ENCODE results near the gene SPINK6.

SPINK6 gene, protein sequence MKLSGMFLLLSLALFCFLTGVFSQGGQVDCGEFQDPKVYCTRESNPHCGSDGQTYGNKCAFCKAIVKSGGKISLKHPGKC

DNA sequence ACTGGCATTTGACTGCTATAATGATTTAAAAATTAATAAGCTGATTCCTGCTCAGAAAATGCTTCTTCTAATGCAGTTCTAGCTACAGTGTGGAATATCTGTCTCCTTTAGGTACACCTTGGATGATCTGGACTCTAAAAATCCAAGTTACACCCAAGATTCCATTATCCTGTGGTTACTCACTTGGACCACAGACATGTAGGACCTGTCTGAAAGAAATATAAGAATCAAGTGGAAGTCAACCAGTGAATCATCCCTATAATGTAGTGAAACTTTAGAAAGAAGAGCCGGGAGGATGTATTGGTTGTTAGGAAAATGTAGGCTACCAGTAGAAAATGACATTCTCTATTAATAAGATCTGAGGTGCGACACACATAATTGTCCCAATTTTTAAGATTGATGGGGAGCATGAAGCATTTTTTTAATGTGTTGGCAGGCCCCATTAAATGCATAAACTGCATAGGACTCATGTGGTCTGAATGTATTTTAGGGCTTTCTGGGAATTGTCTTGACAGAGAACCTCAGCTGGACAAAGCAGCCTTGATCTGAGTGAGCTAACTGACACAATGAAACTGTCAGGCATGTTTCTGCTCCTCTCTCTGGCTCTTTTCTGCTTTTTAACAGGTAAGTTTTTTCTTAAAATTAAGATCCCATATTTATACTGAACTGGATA, at the start of gene SPINK6:
Gene SPINK6 (plus strand): TSS at position 512 of the 673 bp plus-strand sequence. CDS start 55 bp downstream, at position 567.
- no peak for DNase-seq (ENCODE audit: insufficient read length, low spot score)
- no peak for FAIRE-seq

DNA sequence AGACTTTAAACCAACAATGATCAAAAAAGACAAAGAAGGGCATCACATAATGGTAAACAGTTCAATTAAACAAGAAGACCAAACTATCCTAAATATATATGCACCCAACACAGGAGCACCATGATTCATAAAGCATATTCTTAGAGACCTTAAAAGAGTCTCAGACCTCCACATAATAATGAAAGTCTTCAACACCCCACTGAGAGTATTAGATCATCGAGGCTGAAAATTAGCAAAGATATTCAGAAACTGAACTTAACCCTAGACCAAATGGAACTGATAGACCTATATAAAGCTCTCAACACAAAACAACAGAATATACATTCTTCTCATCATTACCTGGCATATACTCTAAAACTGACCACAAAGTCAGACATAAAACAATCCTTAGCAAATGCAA, 46.2 kb upstream of the SPINK6 start:
- FAIRE-seq (no peak), DNase-seq (ENCODE audit: insufficient read length, low spot score) (no peak)

DNA sequence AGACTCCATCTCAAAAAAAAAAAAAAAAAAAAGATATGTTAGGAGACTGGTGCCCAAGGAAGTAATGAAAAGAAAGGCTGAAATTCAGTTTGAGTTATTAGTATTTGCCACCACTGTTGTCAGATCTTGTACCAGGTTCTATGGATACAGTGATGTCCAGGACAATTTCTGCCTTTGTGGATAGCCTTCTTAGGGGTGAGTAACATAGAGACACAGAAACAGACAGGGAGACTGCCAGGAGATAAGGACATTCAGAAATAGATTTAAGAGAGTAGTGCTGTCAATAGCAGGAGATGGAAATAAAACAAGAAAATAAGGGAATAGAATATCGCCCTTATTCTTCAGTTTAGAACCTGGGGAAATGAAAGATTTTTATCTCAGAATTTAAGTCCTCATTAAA, 40.8 kb upstream of the SPINK6 start:
- FAIRE-seq = no peak
- no peak for DNase-seq (ENCODE audit: insufficient read length, low spot score)

DNA sequence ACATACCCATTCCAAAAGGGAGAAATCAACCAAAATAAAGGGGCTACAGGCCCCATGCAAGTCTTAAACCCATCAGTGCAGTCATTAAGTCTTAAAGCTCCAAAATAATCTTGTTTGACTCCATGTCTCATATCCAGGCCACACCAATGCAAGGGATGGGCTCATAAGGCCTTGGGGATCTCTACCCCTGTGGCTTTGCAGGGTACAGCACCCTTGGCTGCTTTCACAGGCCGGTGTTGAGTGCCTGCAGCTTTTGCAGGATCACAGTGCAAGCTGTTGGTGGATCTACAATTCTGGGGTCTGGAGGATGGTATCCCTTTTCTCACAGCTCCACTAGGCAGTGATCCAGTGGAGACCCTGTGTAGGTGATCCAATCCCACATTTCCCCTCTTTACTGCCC, 39.5 kb upstream of the SPINK6 start:
- FAIRE-seq (no peak), DNase-seq (ENCODE audit: insufficient read length, low spot score) (no peak)

DNA sequence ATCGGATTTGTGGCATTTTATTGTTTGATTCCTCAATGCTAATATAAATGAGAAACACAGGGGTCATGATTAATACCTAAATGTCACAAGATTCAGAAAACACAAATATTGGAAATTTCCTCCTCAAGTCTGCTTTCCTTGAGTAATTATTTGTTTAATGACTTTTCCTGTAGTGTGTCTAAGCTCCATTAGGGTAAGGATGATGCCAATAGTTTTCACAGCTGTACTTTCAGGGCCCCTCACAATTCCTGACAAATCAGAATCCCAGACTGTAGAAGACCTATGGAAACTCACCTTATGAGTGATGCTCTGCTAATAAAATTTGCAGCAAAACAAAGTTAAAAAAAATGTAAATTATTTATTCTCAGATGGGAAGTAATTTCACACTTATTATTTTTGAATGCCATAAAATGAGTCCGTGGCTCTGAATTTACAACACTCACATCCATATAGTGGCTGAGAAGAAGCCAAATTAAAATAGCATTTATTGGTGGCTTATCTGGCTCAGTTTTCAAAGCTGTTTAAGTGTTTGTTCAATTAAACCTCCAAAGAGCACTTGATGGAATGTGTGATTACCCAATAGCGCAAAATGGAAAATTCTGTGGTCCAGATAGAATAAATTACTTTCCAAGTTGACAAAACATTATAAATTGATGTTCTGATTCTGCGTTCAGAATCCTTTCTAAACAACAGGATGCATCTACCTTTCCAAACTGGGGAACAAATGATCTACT, 36.1 kb upstream of the SPINK6 start:
- no peak for DNase-seq (ENCODE audit: insufficient read length, low spot score)
- no peak for FAIRE-seq

DNA sequence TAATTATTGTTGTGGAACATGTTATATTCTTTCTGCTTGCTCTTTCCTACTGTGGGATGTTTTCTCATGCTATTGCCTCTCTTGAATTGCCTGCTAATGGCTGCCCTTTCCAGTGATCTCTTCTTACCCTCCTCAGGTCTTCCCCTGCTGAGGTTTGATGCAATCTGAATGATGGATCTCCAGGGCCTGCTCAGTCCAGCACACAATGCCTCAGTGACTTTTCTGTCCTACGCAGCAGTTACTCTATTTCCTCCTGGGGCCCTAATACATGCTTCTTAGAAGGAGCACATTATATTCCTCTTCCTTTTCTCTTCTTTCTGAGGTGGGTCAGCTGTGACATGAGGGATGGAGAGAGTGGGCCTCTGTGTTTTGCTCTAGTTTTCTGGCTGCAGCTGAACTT, 34.6 kb upstream of the SPINK6 start, which contains the start of gene SPINK14:
Gene SPINK14 (plus strand): TSS at position 301 of the 400 bp plus-strand sequence. CDS start 1,187 bp downstream, outside the sequence.
- FAIRE-seq (no peak), DNase-seq (ENCODE audit: insufficient read length, low spot score) (no peak)

DNA sequence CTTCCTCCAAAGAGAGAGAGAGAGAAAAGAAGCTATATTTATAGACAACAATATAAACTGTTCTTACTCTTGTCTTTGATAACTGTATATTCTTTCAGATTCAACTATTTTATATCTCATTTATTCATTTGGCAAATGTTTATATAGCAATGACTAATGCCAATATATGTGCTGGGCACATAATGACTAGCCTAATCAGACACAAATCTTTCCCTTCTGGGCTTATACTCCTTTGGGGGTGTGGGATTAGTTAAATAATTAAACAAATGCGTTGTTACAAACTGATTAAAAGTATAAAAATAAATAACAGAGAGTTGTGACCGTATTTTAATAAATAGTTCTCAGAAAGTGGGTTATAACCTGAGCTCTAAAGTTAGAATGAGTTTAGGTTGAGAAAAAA, 30.5 kb upstream of the SPINK6 start:
- no peak for FAIRE-seq

DNA sequence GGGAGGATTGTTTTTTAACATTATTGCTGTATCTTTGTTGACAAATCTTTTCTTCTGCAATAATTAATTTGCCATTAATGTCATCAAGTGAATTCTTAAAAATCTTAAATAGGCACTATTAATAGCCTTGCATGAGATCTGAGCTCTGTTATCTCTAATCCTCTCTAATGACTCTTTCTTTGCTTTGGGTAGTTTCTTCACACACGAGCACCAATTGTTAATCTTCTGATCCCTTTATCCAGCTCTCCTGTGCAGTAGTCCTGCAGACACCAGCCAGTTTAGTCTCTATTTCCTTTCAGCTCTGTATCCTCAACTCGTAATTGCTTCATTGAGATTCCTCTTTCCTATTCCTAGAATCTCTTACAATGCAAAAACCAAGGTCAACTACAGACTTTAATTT, 26.4 kb upstream of the SPINK6 start:
- no peak for FAIRE-seq
- DNase-seq (ENCODE audit: insufficient read length, low spot score) = no peak

More for the DNA sequence above, 30.5 kb upstream of the SPINK6 start:
- DNase-seq (ENCODE audit: insufficient read length, low spot score) = no peak

DNA sequence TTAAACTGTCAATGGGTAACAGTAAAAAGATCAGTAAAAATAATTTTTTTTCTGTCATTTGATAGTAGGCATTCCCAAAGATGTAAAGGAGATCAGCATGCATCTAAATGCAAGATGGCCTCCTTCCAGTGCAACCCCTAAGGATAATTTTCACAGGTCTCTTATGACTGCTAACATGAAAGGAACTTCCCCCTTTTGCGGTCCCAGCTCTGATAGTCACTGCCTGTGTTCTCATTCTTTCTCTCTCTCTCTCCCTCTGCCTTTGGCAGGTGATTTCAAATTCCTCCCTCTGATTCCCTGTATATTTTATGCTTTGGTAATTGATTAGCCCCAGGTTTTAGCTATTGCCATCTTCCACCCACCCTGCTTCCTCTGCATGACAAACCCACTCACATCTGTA, 25.6 kb upstream of the SPINK6 start:
- FAIRE-seq (no peak), DNase-seq (ENCODE audit: insufficient read length, low spot score) (no peak)

DNA sequence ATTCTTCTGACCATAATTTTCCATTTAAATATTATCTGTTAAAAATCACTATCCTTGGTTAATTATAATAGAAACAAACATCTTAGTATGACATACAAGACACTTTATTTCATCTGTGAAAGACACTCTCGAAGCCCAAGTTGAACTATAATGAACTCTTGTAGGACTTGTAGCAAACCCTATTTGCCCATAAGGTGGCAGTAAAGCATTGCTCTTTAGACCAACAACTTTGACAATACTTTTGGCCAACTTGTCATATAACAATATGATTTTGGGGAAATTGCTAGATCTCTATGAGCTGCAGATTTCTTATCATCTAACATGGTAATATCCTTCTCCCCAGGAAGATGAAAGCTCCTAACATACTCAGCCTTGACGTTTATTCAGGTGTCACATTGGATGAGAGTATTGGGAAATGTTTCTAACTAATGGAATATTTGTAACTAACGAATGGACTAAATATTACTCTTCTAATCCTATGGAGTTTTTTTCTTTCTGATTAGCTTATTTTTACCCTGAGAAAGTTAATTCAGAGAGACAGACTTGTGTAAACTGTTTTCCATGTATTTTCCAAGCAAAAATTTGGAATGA, 23.5 kb upstream of the SPINK6 start:
- peak; percentile 80 for FAIRE-seq
- no peak for DNase-seq (ENCODE audit: insufficient read length, low spot score)

DNA sequence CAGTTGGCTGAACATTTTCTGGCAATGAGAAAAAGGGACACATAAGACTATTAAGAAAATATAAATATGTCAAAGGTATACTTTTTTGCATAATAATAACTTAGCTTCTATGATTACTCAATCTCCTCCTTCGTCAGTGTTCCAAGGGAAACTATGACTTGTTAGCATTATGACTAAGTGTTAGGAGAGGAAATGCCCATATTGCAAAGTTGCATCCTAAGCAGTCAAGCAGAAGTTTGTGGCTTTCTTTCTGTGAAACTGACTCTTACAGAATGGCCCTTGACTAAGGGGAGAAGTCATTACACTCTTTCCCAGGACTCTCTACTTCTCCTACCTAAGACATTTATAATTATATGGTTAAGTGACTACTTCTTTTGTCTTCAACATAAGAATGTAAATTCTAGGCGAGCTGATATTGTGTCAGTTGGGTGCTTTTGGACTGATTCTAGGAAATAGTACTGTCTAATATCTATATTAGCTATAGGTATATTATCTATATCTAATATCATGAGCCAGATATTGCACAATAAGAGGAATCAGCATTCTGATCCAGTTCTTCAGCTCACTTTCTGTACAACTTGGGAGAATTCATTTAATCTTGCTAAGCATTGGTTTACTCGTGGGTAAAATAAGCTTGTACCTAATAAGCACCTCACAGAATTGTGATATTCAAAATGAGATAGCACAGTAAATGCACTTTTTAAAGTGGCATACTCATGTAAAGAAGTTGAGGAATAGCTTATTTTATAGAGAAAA, 16.4 kb upstream of the SPINK6 start:
- no peak for FAIRE-seq

DNA sequence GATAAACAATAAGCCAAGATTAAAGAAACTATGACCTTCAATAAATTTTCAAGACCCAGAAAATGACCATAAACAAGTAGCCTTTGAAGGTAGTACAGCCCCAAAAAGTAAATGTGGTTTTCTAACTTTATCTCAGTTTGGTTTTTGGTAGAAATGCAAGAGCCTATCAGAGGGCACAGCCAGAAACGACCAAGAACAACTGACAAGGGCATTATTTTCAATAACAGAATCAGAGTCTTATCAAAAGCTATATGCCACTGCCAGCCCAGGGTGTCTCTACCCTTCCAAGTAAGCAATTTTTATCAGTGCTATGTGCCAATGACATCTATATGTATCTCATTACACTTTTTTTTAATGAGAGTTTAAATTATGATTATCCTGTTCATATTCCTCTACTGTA, 11.8 kb upstream of the SPINK6 start:
- FAIRE-seq (no peak), DNase-seq (ENCODE audit: insufficient read length, low spot score) (no peak)

More for the DNA sequence above, 16.4 kb upstream of the SPINK6 start:
- no peak for DNase-seq (ENCODE audit: insufficient read length, low spot score)

DNA sequence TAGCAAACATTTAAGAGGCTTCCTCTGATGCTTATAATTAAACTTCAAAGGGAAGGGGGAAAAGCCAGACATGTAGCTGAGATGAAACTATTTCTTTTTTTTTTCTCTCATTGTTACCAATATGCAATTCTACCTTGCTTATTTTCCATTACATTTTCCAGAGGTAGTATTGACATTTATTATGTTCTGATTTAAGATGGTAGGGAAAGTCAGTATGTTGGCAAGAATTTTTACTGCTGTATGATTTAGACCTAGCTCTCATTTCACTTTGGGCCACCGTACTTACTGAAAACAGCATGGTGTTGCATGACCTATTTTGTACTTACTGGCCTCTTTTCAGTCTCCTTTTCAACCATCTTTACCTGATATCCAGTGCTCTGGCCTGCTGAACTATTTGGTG, 9.6 kb upstream of the SPINK6 start:
- FAIRE-seq = no peak

DNA sequence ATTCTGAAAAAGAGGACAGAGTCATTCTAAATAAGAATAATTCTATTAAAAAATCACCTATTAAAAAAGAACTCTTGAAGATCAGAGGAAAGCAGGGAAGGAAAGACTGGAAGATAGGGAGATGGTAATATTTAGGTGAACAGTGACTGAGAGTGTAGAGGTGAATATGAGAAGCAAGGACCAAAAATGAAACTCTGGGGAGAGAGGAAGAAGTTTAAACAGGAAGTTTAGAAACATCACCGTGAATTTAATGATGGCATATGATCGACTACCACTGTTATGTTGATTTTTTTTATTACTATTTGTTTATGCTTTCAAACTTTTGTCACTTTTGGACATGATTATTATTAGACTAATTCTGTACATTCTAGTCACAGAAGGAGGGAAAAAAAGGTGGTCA, 1.7 kb upstream of the SPINK6 start:
- DNase-seq (ENCODE audit: insufficient read length, low spot score) = no peak
- no peak for FAIRE-seq

More for the DNA sequence above, 9.6 kb upstream of the SPINK6 start:
- no peak for DNase-seq (ENCODE audit: insufficient read length, low spot score)

DNA sequence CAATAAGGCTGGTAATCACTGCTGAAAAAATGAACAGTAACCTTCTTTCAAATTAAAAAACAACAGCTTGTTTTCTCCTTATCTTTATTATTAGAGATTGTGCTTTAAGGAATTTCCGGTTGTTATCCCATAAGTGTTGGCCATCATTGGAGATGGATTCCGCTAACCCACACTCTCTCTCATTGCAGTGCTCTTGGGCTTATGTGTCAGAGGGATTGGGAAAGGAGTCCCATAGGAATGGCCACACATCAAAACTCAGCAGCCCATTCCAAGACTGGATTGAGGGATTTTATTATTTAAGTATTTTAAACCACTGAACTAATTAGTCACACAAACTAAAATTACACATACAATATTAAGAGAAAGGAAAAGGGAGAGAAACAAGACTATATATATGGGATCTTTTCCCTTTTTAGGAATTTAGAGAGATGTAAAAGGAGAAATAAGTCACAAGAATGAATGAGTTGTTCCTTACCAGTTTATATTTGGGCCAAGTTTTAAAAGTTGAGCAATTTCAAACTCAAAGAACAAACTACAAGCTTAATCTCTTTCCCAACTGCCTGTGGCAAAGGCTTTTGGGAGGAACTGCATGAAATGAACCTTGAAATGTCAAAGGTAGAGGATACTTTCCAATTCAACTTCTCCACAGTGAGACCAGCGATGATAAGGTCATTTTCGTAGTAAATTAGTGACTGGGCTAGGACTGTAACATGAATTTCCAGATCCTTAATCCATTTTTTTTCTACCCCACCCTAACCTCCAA, 2.4 kb downstream of the SPINK6 start:
- no peak for DNase-seq (ENCODE audit: insufficient read length, low spot score)
- no peak for FAIRE-seq

DNA sequence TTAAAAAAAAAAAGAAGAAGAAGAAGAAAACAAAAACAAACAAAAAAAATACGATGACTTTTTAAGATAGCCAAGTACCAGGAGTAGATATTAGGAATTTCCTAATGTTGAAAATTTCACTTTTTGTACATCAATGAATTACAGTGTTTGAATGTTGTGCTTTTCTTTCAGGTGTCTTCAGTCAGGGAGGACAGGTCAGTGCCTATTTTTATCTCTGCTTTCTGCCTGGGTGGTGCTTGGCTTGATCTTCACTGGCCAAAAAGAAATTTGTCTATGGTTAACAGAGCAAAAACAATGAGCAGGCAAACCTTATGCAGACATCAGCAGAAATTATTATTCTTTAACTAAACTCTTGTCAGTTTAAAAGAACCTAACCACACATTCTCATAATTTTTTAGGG, 3.0 kb downstream of the SPINK6 start:
- FAIRE-seq = no peak
- DNase-seq (ENCODE audit: insufficient read length, low spot score) = no peak

DNA sequence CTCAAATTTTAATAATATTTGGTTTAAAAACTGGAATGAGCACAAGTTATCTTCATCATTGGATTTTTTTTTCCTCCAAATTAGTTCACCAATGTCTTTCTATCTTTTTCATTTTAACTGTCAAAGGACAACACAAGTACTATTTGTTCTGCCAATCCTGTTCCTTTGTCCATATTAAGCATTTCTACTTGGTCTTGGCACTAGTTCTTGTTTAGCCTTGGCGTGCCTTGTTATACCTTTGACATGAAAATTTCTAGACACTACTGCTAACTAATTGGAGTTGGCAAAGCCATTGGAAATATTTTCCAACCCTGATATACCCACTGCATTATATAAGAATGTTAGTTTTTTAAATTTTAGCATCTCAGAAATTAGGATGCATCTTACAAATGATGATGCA, 3.8 kb downstream of the SPINK6 start:
- DNase-seq (ENCODE audit: insufficient read length, low spot score) = no peak
- no peak for FAIRE-seq

DNA sequence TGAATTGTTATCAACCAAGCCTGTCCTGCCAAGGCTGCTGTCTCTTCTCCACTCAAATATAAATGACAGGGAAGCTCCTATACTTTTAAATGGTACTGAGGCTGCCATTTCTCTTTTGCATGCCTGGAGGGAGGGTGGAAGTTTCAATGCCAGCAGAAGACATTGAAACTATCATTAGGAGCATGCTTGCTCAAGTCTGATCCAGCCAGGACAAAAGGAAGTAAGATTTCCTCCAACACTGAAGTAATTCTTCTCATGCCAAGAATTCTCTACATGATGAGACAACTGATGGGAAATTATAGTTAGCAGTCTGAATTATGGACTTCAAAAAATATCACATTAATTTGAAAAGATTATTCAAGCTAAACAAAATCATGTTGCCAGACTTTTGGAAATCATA, 5.4 kb downstream of the SPINK6 start:
- no peak for FAIRE-seq

DNA sequence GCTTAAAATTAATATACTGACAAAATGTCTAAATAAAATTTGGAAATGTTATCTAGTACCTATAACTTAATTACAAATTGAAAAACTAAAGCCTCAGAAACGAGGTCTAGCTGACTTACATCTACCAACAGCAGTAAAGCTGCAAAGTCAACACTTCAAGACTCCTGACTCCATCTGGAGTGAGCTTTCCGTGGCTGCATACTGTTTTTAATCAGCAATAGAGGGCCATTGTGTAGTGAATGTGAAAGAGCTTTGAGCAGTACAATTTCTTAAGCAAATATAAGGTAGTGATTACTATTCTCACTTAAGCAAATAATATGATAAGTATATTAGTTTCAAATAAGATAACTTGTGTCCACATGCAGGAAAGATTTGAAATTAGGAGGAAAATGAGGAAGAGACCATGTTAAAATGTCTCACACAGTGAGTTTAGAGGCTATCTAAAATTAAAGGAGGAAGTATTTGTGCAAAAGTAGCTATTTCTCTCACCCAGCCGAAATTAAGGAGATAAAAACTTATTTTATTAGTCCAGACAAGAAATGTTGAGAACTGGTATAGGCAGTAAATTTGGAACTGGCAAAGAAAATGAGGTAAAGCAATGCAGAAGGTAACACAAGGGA, 6.4 kb downstream of the SPINK6 start:
- FAIRE-seq = no peak

More for the DNA sequence above, 5.4 kb downstream of the SPINK6 start:
- no peak for DNase-seq (ENCODE audit: insufficient read length, low spot score)

More for the DNA sequence above, 6.4 kb downstream of the SPINK6 start:
- no peak for DNase-seq (ENCODE audit: insufficient read length, low spot score)

All from GM19239 (cell line).